Stomach (tissue), 4 donors: ENCODE data around the gene AP1B1.

Experiments used
- CTCF ChIP-seq, 7 experiments: fragments of 450-650 bp in 4 of 7; fragments of 200-600 bp in 3 of 7; sonication (generic) in 3 of 7; IDR thresholded peaks; one replicate each; pipeline ENCODE4 v1.5.1; 2016 to 2019; ENCODE audit warnings: antibody characterized with exemption in 7 of 7, control low read depth in 2 of 7, mild to moderate bottlenecking in 1 of 7
- EP300 ChIP-seq: sonication (generic); formaldehyde crosslinking; IDR thresholded peaks from one replicate; pipeline ENCODE4 v1.6.1; 2017; ENCODE audit warnings: antibody characterized with exemption
- POLR2A ChIP-seq, 4 donors: fragments of 450-650 bp; IDR thresholded peaks; one replicate each; pipeline ENCODE4 v1.6.1; 2016; ENCODE audit warnings: antibody characterized with exemption in 4 of 4, control low read depth in 2 of 4, mild to moderate bottlenecking in 1 of 4, moderate library complexity in 1 of 4
- POLR2AphosphoS5 ChIP-seq, 3 donors: sonication (generic); formaldehyde crosslinking; IDR thresholded peaks; one replicate each; pipeline ENCODE4 v1.6.1; 2016; ENCODE audit warnings: antibody characterized with exemption in 3 of 3

GRCh38 chr22:29331213-29331612, 57.2 kb downstream of the AP1B1 start:
- TF ChIP-seq CTCF (IDR thresholded peaks at IDR 0.05) (no peak), EP300 (no peak), POLR2A (IDR thresholded peaks at IDR 0.05) (no peak), POLR2AphosphoS5 (IDR thresholded peaks at IDR 0.05) (no peak)
